ENCODE measurements around the gene OLFM3. TPM values are rescaled to one million over a fixed set of nuclear protein-coding genes. Genes with fewer than 3 reads are reported as not detected.

The OLFM3 gene
- total RNA-seq, 1 experiment from 2014 or later: not detected

DNA sequence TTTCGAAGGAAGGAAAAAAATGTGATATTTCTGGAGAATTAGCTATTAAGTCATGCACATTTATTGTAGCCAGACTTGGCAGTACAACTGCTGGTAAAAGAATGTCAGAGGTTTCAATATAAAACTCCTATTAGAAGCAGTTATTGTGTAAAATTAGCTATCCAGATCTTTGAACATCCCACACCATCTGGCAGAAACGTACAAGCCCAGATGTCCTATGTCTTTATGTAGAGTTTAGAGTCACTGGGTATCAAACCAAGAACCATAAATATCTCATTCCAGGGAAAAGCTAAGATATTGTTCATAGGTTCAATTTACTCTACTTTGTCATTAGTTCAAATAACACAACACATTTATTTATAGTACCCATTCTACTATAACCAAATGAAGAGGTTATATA lies 31.4 kb downstream of the OLFM3 start:
- no peak overlapping the region for H3K4me3 ChIP-seq
- no peak for DNase-seq
- H3K36me3 ChIP-seq: no peaks in the 10 kb centered on the region
- H3K9me3 ChIP-seq: no peaks in the 10 kb centered on the region
- no peaks in the 10 kb centered on the region for H3K27me3 ChIP-seq

DNA sequence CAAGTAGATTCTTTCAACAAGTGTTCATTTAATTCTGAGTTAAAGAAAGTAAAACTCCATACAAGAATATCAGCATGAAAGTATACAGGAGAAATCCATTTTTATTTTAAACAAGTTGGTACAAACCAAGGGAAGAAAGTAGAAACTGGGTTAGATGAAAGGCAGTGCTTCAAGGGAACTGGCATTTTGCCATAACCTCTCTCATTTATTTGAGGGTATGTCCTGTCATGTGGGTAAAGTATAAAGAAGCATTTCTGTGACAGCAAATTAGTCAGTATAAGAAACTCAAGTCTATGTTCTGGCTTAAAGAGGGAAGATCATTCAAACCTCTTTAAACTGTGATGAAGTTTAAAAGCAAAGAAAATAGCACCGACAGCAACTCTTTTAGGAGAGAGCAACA lies 32.0 kb downstream of the OLFM3 start:
- no peak for DNase-seq
- no peaks in the 10 kb centered on the region for H3K27me3 ChIP-seq
- no peaks in the 10 kb centered on the region for H3K9me3 ChIP-seq
- H3K36me3 ChIP-seq: no peaks in the 10 kb centered on the region
- no peak overlapping the region for H3K4me3 ChIP-seq

DNA sequence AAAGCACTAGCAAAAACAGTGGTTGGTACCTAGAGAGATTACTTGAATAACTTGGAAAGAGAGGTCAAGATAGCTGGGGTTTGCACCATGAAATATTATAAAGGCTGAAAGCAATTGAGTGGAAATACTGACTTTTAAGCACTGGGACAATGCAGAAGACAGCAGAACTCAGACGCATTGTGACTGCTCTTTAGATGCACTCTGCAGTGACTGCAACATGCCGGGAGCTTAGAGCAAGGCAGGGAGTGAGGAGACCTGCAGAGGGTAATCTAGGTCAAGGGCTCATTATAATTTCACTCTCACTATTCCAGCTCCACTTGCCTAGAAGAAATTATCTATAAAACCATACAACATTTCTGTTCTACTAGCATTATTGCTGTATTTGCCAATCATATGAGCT lies 36.6 kb downstream of the OLFM3 start:
- Histone ChIP-seq H3K4me3 (no peak overlapping the region), H3K27me3 (no peaks in the 10 kb centered on the region), H3K9me3 (no peaks in the 10 kb centered on the region), H3K36me3 (no peaks in the 10 kb centered on the region)
- DNase-seq: no peak

DNA sequence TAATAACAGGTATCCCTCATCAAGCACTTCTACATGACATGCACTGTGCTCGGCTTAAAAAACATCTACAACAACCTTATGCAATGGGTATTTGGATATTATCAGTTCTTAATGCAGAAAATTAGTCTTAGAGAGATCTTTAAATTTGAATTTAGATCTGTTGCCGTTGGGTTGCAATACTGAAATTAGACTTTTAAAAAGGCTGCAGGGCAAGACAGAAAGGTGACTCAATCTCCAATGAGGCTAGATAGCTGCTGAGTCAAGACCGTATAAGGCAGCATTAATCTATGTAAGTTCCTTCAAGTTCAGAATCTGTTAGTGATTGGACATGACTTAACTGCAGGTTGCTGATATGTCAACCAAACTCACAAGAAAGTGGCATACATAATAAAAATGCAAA lies 37.3 kb downstream of the OLFM3 start:
- H3K27me3 ChIP-seq: no peaks in the 10 kb centered on the region
- H3K36me3 ChIP-seq: no peaks in the 10 kb centered on the region
- no peaks in the 10 kb centered on the region for H3K9me3 ChIP-seq

DNA sequence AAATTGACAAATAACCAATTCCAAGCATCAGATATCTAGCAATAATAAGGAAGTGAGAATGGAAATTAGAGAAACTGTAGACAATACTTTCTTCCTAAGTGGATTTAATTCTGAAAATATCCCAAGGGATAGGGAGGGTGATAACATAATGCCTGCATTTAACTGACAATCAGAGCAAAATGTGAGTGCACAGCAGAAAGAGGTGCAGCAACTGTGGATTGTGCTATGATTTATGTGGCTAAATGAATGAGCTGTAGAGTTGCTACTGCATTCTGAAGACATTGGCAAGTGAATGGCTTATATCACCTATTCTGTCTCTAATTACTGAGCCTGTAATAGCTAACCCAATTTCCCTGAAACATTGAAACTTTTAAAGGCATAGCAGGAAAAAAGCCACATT lies 39.0 kb downstream of the OLFM3 start:
- Histone ChIP-seq H3K36me3 (no peaks in the 10 kb centered on the region), H3K27me3 (no peaks in the 10 kb centered on the region), H3K4me3 (no peak overlapping the region), H3K9me3 (no peaks in the 10 kb centered on the region)
- DNase-seq: no peak

More for the DNA sequence above, 37.3 kb downstream of the OLFM3 start:
- no peak overlapping the region for H3K4me3 ChIP-seq
- DNase-seq: no peak

DNA sequence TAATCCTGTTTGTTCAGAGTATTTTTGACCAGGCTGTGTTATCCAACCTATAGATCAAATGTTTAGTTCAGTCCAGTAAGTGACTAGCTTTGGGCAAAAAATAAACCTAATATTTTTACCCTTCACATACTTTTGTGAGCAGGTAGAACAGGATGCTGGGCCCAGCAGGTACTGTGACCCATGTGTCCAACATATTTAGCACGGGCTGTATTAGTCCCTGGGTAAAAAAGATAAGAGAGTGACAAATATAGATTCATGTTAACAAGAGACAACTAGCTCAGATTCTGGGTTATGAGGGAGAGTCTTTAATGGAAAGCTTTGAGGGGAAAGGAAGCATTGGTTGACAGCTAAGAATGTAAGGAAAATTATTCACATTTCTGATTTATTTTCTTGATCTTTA lies 43.1 kb downstream of the OLFM3 start:
- Histone ChIP-seq H3K9me3 (no peaks in the 10 kb centered on the region), H3K27me3 (no peaks in the 10 kb centered on the region), H3K4me3 (no peak overlapping the region), H3K36me3 (no peaks in the 10 kb centered on the region)
- DNase-seq: no peak

DNA sequence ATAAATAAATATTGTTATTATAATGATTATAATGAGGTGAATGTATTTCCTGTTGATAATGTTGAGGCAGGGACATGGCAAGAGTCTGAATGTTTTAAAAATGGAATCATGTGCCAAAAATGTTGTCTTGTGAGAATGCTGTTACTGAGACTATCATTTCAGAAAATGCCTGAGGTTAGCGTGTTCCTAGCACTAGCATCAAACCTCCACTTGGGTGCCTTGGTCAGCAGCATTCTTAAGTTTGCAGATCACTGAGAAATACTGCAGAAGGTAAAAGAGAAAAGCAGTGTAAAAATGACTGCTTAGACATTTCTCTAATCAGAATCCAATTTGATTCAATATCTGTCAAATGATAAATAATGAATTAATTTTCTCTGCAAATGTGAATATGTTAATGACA lies 50.8 kb downstream of the OLFM3 start:
- Histone ChIP-seq H3K4me3 (no peak overlapping the region), H3K9me3 (no peaks in the 10 kb centered on the region), H3K36me3 (no peaks in the 10 kb centered on the region), H3K27me3 (no peaks in the 10 kb centered on the region)
- no peak for DNase-seq

DNA sequence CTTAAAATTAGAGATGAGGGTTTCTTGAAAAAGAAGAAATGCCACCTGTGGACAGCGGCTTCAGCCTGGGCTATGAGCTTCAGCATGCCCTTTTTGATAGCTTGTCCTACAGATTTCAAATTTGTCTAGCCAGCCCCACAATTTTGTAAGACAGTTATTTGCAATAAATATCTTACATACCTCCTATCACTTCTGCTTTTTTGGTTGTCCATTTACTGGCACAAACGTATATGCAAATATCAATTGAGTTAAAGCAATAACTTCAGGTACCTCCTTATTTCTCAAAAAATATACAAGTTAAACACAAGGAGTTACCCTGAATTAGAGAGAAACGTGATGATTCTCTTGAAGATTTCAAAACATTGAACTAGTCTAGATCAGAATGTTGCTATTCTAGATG lies 53.5 kb downstream of the OLFM3 start:
- H3K27me3 ChIP-seq: no peaks in the 10 kb centered on the region
- no peak for DNase-seq

DNA sequence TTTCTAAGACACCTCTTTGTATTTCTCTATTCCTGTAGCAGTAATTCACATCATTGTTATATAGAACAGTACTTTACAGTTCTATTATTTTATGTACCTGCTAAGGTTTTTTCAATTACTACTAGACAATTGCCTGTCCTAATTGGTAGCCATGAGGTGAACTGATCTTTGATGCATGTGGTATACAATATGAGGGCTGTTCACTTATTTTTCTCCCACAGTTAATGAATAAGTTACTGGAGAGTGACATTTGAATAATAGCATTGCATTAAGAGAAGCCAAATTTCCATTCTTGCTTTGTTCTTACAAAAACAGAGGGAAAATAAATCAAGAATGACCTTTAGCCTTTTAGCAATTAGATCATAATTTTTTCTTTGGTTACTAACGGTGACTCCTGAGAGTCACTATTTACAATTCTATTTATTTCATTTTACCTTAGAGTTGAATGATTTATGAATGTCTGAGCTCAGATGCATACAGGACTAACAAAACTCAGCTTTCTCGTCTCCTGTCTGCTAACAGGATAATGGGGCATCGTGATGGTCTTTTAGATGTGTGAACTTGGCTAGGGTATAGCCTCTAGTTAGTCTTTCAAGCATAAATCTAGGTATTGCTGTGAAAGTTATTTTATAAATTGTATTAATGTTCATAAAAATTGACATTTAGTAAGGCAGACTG lies 54.1 kb downstream of the OLFM3 start:
- H3K36me3 ChIP-seq: no peaks in the 10 kb centered on the region
- no peak overlapping the region for H3K4me3 ChIP-seq
- no peaks in the 10 kb centered on the region for H3K9me3 ChIP-seq
- H3K27me3 ChIP-seq: no peaks in the 10 kb centered on the region
- DNase-seq: no peak

More for the DNA sequence above, 53.5 kb downstream of the OLFM3 start:
- no peaks in the 10 kb centered on the region for H3K36me3 ChIP-seq
- H3K9me3 ChIP-seq: no peaks in the 10 kb centered on the region
- no peak overlapping the region for H3K4me3 ChIP-seq

DNA sequence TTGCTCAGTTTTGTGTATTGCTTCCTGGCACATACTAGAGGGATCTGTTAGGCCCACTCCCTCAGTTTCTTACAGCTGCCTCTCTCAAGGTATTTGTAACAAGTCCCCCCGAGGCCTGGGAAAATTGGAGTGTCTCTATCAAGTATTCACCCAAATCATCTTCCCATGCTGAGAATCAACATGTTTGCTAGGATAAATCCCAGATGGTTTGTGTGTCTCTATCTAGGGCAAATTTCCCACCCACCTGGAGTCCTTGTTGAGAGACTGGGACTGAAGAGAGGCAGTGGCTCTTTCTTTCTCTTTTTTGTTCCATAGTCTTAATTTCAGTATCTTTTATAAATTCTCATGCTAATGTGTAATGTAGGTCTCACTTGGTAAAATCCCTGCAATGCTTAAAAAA lies 58.0 kb downstream of the OLFM3 start:
- no peaks in the 10 kb centered on the region for H3K36me3 ChIP-seq
- no peaks in the 10 kb centered on the region for H3K27me3 ChIP-seq
- DNase-seq: no peak
- no peak overlapping the region for H3K4me3 ChIP-seq
- no peaks in the 10 kb centered on the region for H3K9me3 ChIP-seq

DNA sequence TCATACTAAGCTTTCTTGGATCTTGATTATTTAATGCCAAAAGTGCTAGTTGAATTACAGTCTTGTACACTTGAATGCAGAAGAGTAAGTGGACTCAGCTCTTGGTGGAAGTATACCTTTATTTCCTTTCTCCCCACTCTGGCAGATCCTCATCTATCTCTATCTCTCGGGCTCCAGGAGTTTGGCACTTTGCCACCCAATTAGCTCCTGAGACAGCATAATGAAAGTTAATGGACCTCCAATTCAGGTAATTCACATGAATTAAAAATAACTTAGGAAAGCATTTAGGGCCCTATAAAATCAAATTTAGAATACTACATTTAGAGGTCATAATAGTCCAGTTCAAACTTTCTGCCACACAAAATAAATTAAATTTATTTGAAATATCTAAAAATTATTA lies 67.4 kb downstream of the OLFM3 start:
- Histone ChIP-seq H3K36me3 (no peaks in the 10 kb centered on the region), H3K4me3 (no peak overlapping the region), H3K9me3 (no peaks in the 10 kb centered on the region), H3K27me3 (no peaks in the 10 kb centered on the region)
- DNase-seq: no peak

DNA sequence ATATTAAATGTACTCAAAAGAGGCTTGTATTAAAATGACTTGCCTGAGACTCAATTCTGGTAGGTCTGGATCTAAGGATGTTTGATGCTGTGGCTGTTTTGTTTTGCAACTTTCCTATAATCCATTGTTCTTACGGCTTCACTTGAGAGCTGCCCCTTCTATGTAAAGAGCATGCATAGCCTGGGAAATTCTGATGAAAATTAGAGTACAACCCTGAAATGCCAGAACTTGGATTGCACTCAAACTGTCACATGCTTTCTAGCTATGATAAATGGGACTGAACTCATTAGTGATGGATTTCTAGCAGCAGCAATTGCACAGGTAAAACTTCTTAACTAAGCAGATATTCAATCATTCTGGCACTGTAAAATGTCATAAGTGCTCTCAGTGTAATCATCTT lies 67.9 kb downstream of the OLFM3 start:
- no peak overlapping the region for H3K4me3 ChIP-seq
- no peaks in the 10 kb centered on the region for H3K27me3 ChIP-seq
- no peaks in the 10 kb centered on the region for H3K9me3 ChIP-seq
- no peaks in the 10 kb centered on the region for H3K36me3 ChIP-seq
- DNase-seq: no peak

DNA sequence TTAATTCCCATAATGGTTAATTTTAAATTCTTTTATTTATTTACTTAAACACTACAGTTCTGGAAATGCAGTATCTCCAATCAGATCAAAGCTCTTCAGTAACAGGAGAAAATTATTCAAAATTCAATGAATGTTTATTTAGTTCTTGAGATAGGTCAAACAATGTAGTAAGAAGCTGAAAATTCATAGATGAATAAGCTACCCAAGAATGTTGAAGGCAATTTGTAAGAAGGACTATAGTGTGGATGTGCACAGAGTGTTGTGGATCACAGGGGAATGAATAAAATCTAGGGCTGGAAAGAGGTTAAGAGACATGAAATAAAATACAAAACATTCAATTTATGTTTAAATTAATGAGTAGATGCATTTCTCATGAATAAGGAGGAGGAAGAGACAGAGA lies 72.0 kb downstream of the OLFM3 start:
- Histone ChIP-seq H3K27me3 (no peaks in the 10 kb centered on the region), H3K9me3 (no peaks in the 10 kb centered on the region), H3K36me3 (no peaks in the 10 kb centered on the region), H3K4me3 (no peak overlapping the region)
- DNase-seq: no peak

DNA sequence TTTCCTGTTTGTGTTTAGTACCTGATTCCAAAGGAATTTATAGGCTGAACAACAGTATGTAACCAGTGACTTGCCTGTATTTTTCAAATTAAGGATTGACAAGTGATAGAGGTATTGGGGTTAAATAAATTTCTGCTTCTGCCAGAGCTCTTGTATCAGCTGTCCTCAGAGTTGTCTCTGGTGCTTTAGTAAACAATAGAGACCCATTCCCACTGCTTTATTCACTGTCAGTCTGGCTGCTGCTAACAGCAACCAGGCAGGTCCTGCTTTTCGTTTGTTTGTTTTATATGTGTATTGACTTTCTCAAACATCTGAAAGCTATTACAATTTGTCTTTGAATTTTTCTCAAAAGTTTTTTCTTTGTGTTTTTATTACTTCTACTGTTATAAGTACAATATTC lies 76.1 kb downstream of the OLFM3 start:
- no peak overlapping the region for H3K4me3 ChIP-seq
- no peaks in the 10 kb centered on the region for H3K27me3 ChIP-seq
- DNase-seq: no peak
- H3K36me3 ChIP-seq: no peaks in the 10 kb centered on the region
- no peaks in the 10 kb centered on the region for H3K9me3 ChIP-seq

DNA sequence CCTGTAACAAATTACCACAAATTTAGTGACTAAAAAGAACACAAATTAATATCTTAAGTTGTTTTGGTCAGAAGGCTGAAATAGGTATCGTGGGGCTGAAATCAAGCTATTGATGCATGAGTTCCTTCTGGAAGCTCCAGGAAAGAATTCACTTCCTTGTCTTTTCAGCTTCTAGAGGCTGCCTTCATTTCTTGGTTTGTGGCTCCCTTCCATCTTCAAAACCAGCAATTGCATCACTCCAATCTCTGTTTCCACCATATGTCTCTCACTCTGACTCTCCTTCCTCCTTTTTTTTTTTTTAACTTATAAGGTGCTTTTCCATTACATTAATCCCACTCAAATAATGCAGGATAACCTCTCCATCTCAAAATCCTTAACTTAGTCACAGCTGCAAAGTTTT lies 78.4 kb downstream of the OLFM3 start:
- Histone ChIP-seq H3K9me3 (no peaks in the 10 kb centered on the region), H3K36me3 (no peaks in the 10 kb centered on the region), H3K27me3 (no peaks in the 10 kb centered on the region), H3K4me3 (no peak overlapping the region)
- DNase-seq: no peak

DNA sequence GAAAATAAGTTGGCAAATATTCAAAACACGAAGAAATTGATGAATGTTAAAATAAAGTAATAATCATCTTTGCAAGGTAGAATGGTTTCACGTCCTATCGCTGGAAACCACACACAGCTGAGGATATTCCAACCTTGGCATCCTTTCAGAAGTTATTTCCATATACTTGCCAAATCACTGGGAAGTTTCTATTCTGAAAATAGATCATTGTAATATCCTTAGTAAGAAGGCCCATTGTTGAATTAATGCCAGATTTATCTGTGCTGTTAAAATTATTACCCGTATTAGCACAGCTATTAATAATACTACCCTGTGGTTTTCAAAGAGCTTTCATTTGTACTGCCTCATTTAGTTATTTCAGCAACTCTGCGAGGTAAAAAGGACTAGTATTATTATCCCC lies 81.1 kb downstream of the OLFM3 start:
- no peak for DNase-seq
- Histone ChIP-seq H3K36me3 (no peaks in the 10 kb centered on the region), H3K4me3 (no peak overlapping the region), H3K27me3 (no peaks in the 10 kb centered on the region), H3K9me3 (no peaks in the 10 kb centered on the region)

DNA sequence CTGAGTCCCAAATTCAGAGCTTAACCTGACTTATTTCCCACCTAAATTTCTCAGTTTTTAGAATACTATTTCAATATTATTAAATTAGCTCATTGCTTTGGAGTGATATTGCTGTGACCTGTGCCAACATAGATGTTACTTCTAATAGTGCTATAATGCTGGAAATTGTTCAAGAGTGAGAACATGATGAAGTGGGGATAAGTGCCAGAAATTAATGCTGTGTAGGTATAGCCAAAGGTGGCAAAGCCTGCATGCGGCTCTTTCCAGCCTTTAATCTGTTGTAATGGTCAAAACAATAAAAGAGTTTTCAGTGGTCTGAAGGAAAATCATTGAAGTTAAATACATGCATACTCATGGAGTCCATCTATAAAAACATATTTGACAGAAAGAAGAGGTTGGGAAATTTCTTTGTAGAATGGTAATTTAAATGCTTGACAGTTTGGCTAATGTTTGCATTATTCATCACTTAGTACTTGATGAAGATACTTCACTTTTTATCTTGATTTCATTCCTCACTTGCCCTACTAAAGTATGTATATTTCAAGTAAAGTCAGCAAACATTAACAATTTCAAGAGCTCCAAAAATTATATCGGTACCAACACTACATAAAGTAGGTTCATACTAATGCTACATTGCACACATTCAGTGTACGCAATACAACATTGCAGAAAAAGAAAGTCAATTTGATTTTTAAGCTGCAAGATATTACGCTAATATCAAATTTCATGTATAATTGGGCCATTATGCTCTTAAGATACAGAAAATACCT lies 82.1 kb downstream of the OLFM3 start:
- no peaks in the 10 kb centered on the region for H3K27me3 ChIP-seq
- no peaks in the 10 kb centered on the region for H3K9me3 ChIP-seq
- H3K36me3 ChIP-seq: no peaks in the 10 kb centered on the region
- DNase-seq: no peak
- H3K4me3 ChIP-seq: no peak overlapping the region

DNA sequence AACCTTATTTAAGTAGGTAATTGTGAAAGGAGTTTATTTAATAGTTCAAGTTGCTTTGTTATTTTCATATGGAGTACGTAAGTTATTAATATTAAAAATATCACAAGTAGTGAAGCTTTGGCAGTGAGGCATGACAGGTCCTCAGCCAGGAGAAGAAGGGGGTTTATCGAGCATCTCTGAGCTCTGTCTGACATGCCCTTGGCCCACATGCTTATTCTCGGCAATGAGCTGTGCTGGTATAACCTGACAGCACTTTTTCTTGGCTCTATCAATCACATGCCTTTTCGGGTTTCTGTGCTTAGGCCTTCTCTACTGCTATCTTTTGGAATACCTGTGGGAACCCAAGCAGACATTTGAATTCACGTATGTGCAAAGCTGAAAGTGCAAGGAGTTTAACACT lies 84.8 kb downstream of the OLFM3 start:
- H3K4me3 ChIP-seq: no peak overlapping the region
- no peak for DNase-seq

More for the DNA sequence above, 84.8 kb downstream of the OLFM3 start:
- no peaks in the 10 kb centered on the region for H3K9me3 ChIP-seq
- no peaks in the 10 kb centered on the region for H3K36me3 ChIP-seq
- no peaks in the 10 kb centered on the region for H3K27me3 ChIP-seq
